ENCODE measurements around the gene COL23A1. TPM values are rescaled to one million over a fixed set of nuclear protein-coding genes. Genes with fewer than 3 reads are reported as not detected.
"Not testable (repeated sequence)": the region's sequence is repeated elsewhere in the genome, so short reads cannot be mapped to it uniquely, and the experiment has no call there.

The COL23A1 gene
- total RNA-seq, 2 experiments from 2014 or later: 0.10 to 0.18 TPM

DNA sequence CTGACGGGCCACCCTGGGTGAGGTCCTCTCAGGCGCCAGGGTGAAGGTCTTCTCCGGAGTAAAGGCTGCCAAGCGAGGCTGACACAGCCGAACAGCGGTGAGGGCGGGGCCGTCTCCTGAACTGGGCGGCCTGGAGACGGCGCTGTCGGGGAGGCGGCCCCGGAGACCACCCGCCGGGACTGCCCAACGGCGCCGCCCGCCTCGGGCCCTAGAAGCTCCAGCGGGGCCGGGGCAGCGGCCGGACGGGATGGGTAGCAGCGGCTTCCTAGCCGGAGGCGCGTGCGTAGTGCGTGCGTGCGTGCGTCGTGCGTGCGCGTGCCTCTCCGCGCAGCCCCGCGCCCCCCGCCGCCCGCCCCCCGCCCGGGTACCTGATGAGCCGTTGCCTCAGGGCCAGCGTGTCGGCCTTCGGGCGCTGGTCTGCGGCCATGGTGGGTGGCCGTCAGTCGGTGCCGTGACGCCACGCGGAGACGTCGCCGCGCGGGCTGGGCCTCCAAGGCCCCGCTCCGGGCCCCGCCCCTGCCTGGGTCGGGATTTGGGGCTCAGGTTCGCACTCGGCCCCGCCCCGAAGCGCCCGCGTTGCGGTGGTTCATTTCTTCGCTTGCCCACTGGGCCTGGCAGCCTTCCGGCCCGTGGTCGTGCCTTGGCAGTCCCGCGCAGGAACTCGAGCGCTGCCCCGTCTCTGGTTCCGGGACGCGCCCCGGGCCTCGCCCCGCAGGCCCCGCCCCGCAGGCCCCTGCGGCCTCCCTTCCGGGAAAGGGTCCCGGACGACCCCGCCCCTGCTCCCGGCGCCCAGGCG, 357.9 kb downstream of the COL23A1 start, which contains the start of gene PHYKPL:
Gene PHYKPL (minus strand): TSS at position 679 of the 796 bp plus-strand sequence. CDS start 252 bp downstream, at position 427.
- no peaks in the 10 kb centered on the region for H3K27me3 Mint-ChIP-seq
- no peaks in the 10 kb centered on the region for H3K9me3 Mint-ChIP-seq
- H3K27ac Mint-ChIP-seq: peak within 1 kb of the TSS; percentile 84
- DNase-seq: peak; percentile 81
- H3K4me1 Mint-ChIP-seq: peaks cover 82% of the 10 kb centered on the region
- H3K4me3 Mint-ChIP-seq: peak within 1 kb of the TSS; percentile 89
- ChIA-PET POLR2A (interaction anchor here (1.0 to 9.2 kb wide), 5 partner anchors 10 to 30 kb away, joined by 4 to 120 read pairs (median 6); partner anchors contain the start of gene HNRNPAB), CTCF (interaction anchor here (0.9 to 2.6 kb wide), 2 partner anchors 28 to 393 kb away, joined by 3 to 7 read pairs; partner anchors contain the start of gene HNRNPAB)
- H3K36me3 Mint-ChIP-seq (ENCODE audit: low read depth): peaks cover 47% of the 10 kb centered on the region

- no peaks in the 10 kb centered on the region for H3K9me3 Mint-ChIP-seq
- CTCF ChIA-PET: interaction anchor here (2.6 kb wide), 1 partner anchor 27 kb away, joined by 7 read pairs; the partner anchor contains the start of gene HNRNPAB
- H3K27me3 Mint-ChIP-seq: no peaks in the 10 kb centered on the region
- DNase-seq: no peak
- POLR2A ChIA-PET: interaction anchor here (1.1 to 9.2 kb wide), 6 partner anchors 10 to 1392 kb away, joined by 4 to 120 read pairs (median 6); partner anchors contain the start of genes HNRNPAB and HNRNPH1
- H3K36me3 Mint-ChIP-seq (ENCODE audit: low read depth): peaks cover 54% of the 10 kb centered on the region
- peak overlapping the region; percentile 89 for H3K4me3 Mint-ChIP-seq
- peak overlapping the region; percentile 82 for H3K27ac Mint-ChIP-seq
- H3K4me1 Mint-ChIP-seq: peaks cover 81% of the 10 kb centered on the region
Observed at GRCh38 chr5:178231539-178232123, 358.6 kb downstream of the COL23A1 start.

- POLR2A ChIA-PET: interaction anchor here (1.1 to 9.2 kb wide), 5 partner anchors 9 to 1392 kb away, joined by 4 to 120 read pairs (median 6); partner anchors contain the start of genes HNRNPAB and HNRNPH1
- peak overlapping the region; percentile 82 for H3K27ac Mint-ChIP-seq
- H3K36me3 Mint-ChIP-seq (ENCODE audit: low read depth): peaks cover 57% of the 10 kb centered on the region
- DNase-seq: no peak
- no peaks in the 10 kb centered on the region for H3K9me3 Mint-ChIP-seq
- H3K4me1 Mint-ChIP-seq: peaks cover 79% of the 10 kb centered on the region
- CTCF ChIA-PET: interaction anchor here (0.7 to 2.6 kb wide), 2 partner anchors 27 to 110 kb away, joined by 3 to 7 read pairs; partner anchors contain the start of gene HNRNPAB
- H3K27me3 Mint-ChIP-seq: no peaks in the 10 kb centered on the region
- peak overlapping the region; percentile 89 for H3K4me3 Mint-ChIP-seq
Observed at GRCh38 chr5:178230879-178231538, 359.2 kb downstream of the COL23A1 start.

- Mint-ChIP-seq H3K4me1 (peaks cover 72% of the 10 kb centered on the region), H3K9me3 (no peaks in the 10 kb centered on the region), H3K4me3 (peak overlapping the region; percentile 89), H3K27me3 (no peaks in the 10 kb centered on the region), H3K36me3 (ENCODE audit: low read depth) (peaks cover 66% of the 10 kb centered on the region), H3K27ac (peak overlapping the region; percentile 71)
- no peak for DNase-seq
- ChIA-PET POLR2A (interaction anchor here (1.8 to 9.2 kb wide), 4 partner anchors 10 to 26 kb away, joined by 5 to 120 read pairs (median 17); partner anchors contain the start of gene HNRNPAB), CTCF (interaction anchor here (0.6 kb wide), 1 partner anchor 323 kb away, joined by 3 read pairs; no protein-coding TSS in a partner anchor)
Observed at GRCh38 chr5:178229861-178230260, 360.3 kb downstream of the COL23A1 start.

DNA sequence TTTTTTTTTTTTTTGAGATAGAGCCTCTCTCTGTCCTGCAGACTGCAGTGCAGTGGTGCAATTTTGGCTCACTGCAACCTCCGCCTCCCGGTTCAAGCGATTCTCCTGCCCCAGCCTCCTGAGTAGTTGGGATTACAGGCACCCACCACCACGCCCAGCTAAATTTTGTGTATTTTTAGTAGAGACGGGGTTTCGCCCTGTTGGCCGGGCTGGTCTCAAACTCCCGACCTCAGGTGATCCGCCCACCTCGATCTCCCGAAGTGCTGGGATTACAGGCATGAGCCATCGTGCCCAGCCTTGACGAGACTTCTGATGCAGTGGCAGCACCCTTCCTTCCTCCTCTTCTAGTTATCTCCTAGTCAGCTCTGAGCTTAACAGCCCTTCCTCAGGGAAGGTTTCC, 361.1 kb downstream of the COL23A1 start:
- POLR2A ChIA-PET: interaction anchor here (2.0 to 9.2 kb wide), 2 partner anchors 18 to 25 kb away, joined by 11 to 120 read pairs; partner anchors contain the start of gene HNRNPAB
- Mint-ChIP-seq H3K27ac (peak overlapping the region; percentile 42), H3K4me1 (peaks cover 65% of the 10 kb centered on the region), H3K36me3 (ENCODE audit: low read depth) (peaks cover 67% of the 10 kb centered on the region)
- H3K27me3 Mint-ChIP-seq, DNase-seq, H3K9me3 Mint-ChIP-seq, H3K4me3 Mint-ChIP-seq, CTCF ChIA-PET: not testable (repeated sequence)

- no peak overlapping the region for H3K4me3 Mint-ChIP-seq
- DNase-seq: no peak
- H3K4me1 Mint-ChIP-seq: peaks cover 61% of the 10 kb centered on the region
- ChIA-PET CTCF (no interaction called here), POLR2A (interaction anchor here (2.0 to 9.2 kb wide), 2 partner anchors 17 to 24 kb away, joined by 11 to 120 read pairs; partner anchors contain the start of gene HNRNPAB)
- no peaks in the 10 kb centered on the region for H3K27me3 Mint-ChIP-seq
- H3K9me3 Mint-ChIP-seq: no peaks in the 10 kb centered on the region
- H3K27ac Mint-ChIP-seq: no peak overlapping the region
- H3K36me3 Mint-ChIP-seq (ENCODE audit: low read depth): peaks cover 70% of the 10 kb centered on the region
Observed at GRCh38 chr5:178228609-178229008, 361.6 kb downstream of the COL23A1 start.

DNA sequence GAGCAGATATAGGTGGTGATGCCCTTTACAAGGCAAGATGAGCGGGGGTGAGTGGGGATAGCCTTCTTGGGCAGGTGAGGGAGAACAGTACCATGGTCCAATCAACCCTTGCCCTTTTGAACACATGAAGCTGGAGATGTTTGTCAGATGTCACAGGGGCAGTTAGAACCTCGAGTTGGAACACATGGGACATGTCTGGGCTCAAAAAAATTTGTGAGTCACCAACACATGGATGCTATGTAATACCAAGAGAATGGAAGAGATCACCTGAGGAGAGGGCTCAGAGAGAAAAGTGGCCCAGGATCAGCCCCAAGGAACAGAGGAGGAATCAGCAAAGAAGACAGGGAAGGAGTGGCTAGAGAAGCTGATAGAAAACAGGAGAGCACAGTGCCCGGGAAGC, 362.3 kb downstream of the COL23A1 start:
- Mint-ChIP-seq H3K27me3 (no peaks in the 10 kb centered on the region), H3K9me3 (no peaks in the 10 kb centered on the region), H3K4me3 (no peak overlapping the region), H3K27ac (peak overlapping the region; percentile 16), H3K36me3 (ENCODE audit: low read depth) (peaks cover 75% of the 10 kb centered on the region), H3K4me1 (peaks cover 60% of the 10 kb centered on the region)
- CTCF ChIA-PET: interaction anchor here (1.1 kb wide), 1 partner anchor 24 kb away, joined by 4 read pairs; the partner anchor contains the start of gene HNRNPAB
- POLR2A ChIA-PET: interaction anchor here (2.0 to 9.2 kb wide), 2 partner anchors 17 to 24 kb away, joined by 11 to 120 read pairs; partner anchors contain the start of gene HNRNPAB
- no peak for DNase-seq

DNA sequence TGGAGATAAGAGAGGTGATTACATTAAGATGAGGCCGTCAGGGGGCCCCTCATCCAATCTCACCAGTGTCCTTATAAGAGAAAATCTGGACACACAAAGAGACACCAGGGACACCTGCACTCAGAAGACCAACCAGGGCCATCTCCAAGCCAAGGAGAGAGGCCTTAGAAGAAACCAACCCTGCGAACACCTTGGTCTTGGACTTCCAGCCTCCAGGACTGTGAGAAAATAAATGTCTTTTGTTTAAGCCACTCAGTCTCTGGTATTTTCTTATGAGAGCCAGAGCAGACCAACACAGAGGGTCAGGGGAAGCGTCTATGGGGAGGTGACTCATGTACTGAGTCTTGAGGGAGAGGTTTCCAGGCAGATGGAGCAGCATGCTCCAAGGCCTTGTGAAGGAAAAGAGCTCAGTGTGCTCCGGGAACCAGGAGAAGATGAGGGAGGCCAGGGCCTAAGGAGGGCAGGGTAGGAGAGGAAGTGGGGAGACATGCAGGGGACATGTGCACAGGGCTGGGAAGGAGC, 363.0 kb downstream of the COL23A1 start:
- ChIA-PET POLR2A (interaction anchor here (9.2 kb wide), 1 partner anchor 16 kb away, joined by 120 read pairs; no protein-coding TSS in a partner anchor), CTCF (interaction anchor here (1.1 kb wide), 1 partner anchor 23 kb away, joined by 4 read pairs; the partner anchor contains the start of gene HNRNPAB)
- peak overlapping the region; percentile 30 for H3K27ac Mint-ChIP-seq
- no peak for DNase-seq
- H3K27me3 Mint-ChIP-seq: no peaks in the 10 kb centered on the region
- H3K9me3 Mint-ChIP-seq: no peaks in the 10 kb centered on the region
- peaks cover 60% of the 10 kb centered on the region for H3K4me1 Mint-ChIP-seq
- peaks cover 79% of the 10 kb centered on the region for H3K36me3 Mint-ChIP-seq (ENCODE audit: low read depth)
- no peak overlapping the region for H3K4me3 Mint-ChIP-seq

GRCh38 chr5:178225174-178225573, 365.0 kb downstream of the COL23A1 start:
- POLR2A ChIA-PET: interaction anchor here (0.7 to 9.2 kb wide), 3 partner anchors 10 to 21 kb away, joined by 3 to 120 read pairs (median 3); partner anchors contain the start of gene HNRNPAB
- Mint-ChIP-seq H3K4me3 (no peak overlapping the region), H3K27me3 (no peaks in the 10 kb centered on the region), H3K36me3 (ENCODE audit: low read depth) (peaks cover 76% of the 10 kb centered on the region), H3K9me3 (no peaks in the 10 kb centered on the region), H3K27ac (no peak overlapping the region), H3K4me1 (peaks cover 56% of the 10 kb centered on the region)
- CTCF ChIA-PET: no interaction called here
- DNase-seq: no peak

DNA sequence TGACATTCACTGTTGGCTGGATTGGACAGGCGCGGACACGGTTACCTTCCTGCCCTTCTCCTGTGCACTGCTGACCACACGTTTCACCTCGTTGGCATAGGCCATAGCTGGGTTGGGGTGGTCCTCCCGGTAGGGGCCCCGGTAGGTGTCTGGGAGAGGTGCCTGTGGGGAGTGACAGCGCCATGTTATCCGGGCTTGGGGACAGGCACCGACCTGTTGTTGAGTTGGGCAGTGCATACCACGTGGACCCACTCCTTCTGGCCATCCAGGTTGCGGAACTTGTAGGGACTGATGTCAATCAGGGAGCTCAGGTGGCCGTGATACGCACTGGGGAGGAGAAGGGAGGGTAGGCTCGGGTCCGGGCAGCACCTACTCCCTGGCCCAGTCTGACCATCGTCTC, 365.8 kb downstream of the COL23A1 start:
- CTCF ChIA-PET: no interaction called here
- peaks cover 48% of the 10 kb centered on the region for H3K4me1 Mint-ChIP-seq
- no peaks in the 10 kb centered on the region for H3K9me3 Mint-ChIP-seq
- no peak overlapping the region for H3K27ac Mint-ChIP-seq
- POLR2A ChIA-PET: interaction anchor here (1.2 to 9.2 kb wide), 2 partner anchors 11 to 13 kb away, joined by 3 to 120 read pairs; no protein-coding TSS in a partner anchor
- no peak for DNase-seq
- H3K4me3 Mint-ChIP-seq: no peak overlapping the region
- H3K27me3 Mint-ChIP-seq: no peaks in the 10 kb centered on the region
- peaks cover 72% of the 10 kb centered on the region for H3K36me3 Mint-ChIP-seq (ENCODE audit: low read depth)

GRCh38 chr5:178223828-178224335, 366.3 kb downstream of the COL23A1 start:
- ChIA-PET CTCF (interaction anchor here (0.6 kb wide), 1 partner anchor 16 kb away, joined by 3 read pairs; no protein-coding TSS in a partner anchor), POLR2A (no interaction called here)
- H3K36me3 Mint-ChIP-seq (ENCODE audit: low read depth): peaks cover 70% of the 10 kb centered on the region
- no peak for DNase-seq
- no peaks in the 10 kb centered on the region for H3K27me3 Mint-ChIP-seq
- peak overlapping the region; percentile 45 for H3K27ac Mint-ChIP-seq
- H3K9me3 Mint-ChIP-seq: no peaks in the 10 kb centered on the region
- H3K4me3 Mint-ChIP-seq: no peak overlapping the region
- H3K4me1 Mint-ChIP-seq: peaks cover 43% of the 10 kb centered on the region

Measured in activated CD4-positive, alpha-beta memory T cell treated with anti-CD3 and anti-CD28 coated beads, Interleukin-2, amount 10 ng/mL, durations not matched to agents 7 days and 5 days (primary cell).